ENCODE measurements around the gene S1PR4.

The S1PR4 gene

GRCh38 chr19:3186160-3186688 lies 7.7 kb downstream of the S1PR4 start:
- TF ChIP-seq REST (IDR thresholded peaks at IDR 0.05; ENCODE audit: low read depth) (no peak), TAF1 (IDR thresholded peaks at IDR 0.05; ENCODE audit: low read depth) (no peak), MAX (IDR thresholded peaks at IDR 0.05) (no peak), YY1 (IDR thresholded peaks at IDR 0.05; ENCODE audit: low read depth) (no peak), EP300 (IDR thresholded peaks at IDR 0.05; ENCODE audit: borderline replicate concordance) (no peak), TEAD4 (IDR thresholded peaks at IDR 0.05) (no peak), FOXM1 (IDR thresholded peaks at IDR 0.05; ENCODE audit: borderline replicate concordance, low read depth) (no peak), ZBTB7A (IDR thresholded peaks at IDR 0.05; ENCODE audit: low read depth) (no peak), CREB1 (IDR thresholded peaks at IDR 0.05; ENCODE audit: low read depth) (no peak), USF1 (IDR thresholded peaks at IDR 0.05) (no peak), TCF12 (IDR thresholded peaks at IDR 0.05; ENCODE audit: low read depth) (no peak), EGR1 (IDR thresholded peaks at IDR 0.05) (no peak), CEBPB (IDR thresholded peaks at IDR 0.05) (no peak)

GRCh38 chr19:3186891-3187661 lies 8.5 kb downstream of the S1PR4 start:
- TF ChIP-seq EP300 (IDR thresholded peaks at IDR 0.05; ENCODE audit: borderline replicate concordance) (no peak), RAD21 (IDR thresholded peaks at IDR 0.05; ENCODE audit: low read depth) (no peak), CREB1 (IDR thresholded peaks at IDR 0.05; ENCODE audit: low read depth) (no peak), FOXM1 (IDR thresholded peaks at IDR 0.05; ENCODE audit: borderline replicate concordance, low read depth) (no peak), REST (IDR thresholded peaks at IDR 0.05; ENCODE audit: low read depth) (no peak), TAF1 (IDR thresholded peaks at IDR 0.05; ENCODE audit: low read depth) (no peak), ZBTB7A (IDR thresholded peaks at IDR 0.05; ENCODE audit: low read depth) (no peak), MAX (IDR thresholded peaks at IDR 0.05) (no peak), TCF12 (IDR thresholded peaks at IDR 0.05; ENCODE audit: low read depth) (no peak), NFIC (IDR thresholded peaks at IDR 0.05) (no peak), USF1 (IDR thresholded peaks at IDR 0.05) (no peak), EGR1 (IDR thresholded peaks at IDR 0.05) (no peak), YY1 (IDR thresholded peaks at IDR 0.05; ENCODE audit: low read depth) (no peak), CEBPB (IDR thresholded peaks at IDR 0.05) (no peak), TEAD4 (IDR thresholded peaks at IDR 0.05) (no peak)

GRCh38 chr19:3187662-3188511 lies 9.3 kb downstream of the S1PR4 start:
- TF ChIP-seq CREB1 (IDR thresholded peaks at IDR 0.05; ENCODE audit: low read depth), result no peak
- TF ChIP-seq TEAD4 (IDR thresholded peaks at IDR 0.05), result no peak
- TF ChIP-seq EGR1 (IDR thresholded peaks at IDR 0.05), result no peak
- TF ChIP-seq ZBTB7A (IDR thresholded peaks at IDR 0.05; ENCODE audit: low read depth), result no peak
- TF ChIP-seq REST (IDR thresholded peaks at IDR 0.05; ENCODE audit: low read depth), result no peak
- TF ChIP-seq CEBPB (IDR thresholded peaks at IDR 0.05), result no peak
- no peak for TF ChIP-seq RAD21 (IDR thresholded peaks at IDR 0.05; ENCODE audit: low read depth)
- TF ChIP-seq TAF1 (IDR thresholded peaks at IDR 0.05; ENCODE audit: low read depth), result no peak

All from Ishikawa (cell line).